PFSK-1 (cell line): ENCODE results near the gene ANXA3.

ENCODE experiments used
- POLR2AphosphoS5 ChIP-seq: IDR thresholded peaks from 2 replicates; pipeline ENCODE4 v1.6.1; 2012; ENCODE audit warnings: low read depth, mild to moderate bottlenecking, control low read depth, low read length, moderate library complexity
- SIN3A ChIP-seq: IDR thresholded peaks from 2 replicates; pipeline ENCODE4 v1.6.1; 2012; ENCODE audit warnings: mild to moderate bottlenecking, low read length, moderate library complexity, borderline replicate concordance; ENCODE audit not compliant: insufficient read depth
- TF ChIP-seq, protein P1 (sequence below), 2 experiments: IDR thresholded peaks; 2 replicates each; pipeline versions ENCODE4 v1.6.1 to v1.8.0; 2011 to 2012; ENCODE audit warnings: low read depth in 2 of 2, low read length in 2 of 2, control low read depth in 1 of 2, inconsistent platforms in 1 of 2, mild to moderate bottlenecking in 1 of 2, moderate library complexity in 1 of 2; ENCODE audit not compliant: insufficient read depth in 1 of 2

DNA sequence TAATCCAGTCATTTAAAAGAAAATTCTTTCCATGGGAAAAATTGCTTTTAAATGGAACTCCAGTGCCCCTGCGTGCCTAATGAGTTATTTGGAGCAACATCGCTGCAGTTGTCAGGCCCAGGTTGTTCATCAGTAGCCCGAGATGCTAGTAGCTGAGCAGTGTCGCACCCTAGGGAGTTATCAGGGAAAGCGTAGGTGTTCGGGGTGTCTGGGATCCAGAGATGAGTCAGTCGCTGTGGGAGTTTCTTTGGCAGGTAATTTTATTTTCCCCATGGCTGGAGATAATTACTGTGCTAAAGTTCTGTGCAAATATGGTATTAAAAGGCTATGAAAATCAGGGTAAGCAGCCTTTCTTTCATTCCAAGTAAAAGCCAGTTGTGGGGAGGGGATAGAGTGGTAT lies 49.4 kb downstream of the ANXA3 start:
- TF ChIP-seq POLR2AphosphoS5 = no peak
- TF ChIP-seq, protein P1, sequence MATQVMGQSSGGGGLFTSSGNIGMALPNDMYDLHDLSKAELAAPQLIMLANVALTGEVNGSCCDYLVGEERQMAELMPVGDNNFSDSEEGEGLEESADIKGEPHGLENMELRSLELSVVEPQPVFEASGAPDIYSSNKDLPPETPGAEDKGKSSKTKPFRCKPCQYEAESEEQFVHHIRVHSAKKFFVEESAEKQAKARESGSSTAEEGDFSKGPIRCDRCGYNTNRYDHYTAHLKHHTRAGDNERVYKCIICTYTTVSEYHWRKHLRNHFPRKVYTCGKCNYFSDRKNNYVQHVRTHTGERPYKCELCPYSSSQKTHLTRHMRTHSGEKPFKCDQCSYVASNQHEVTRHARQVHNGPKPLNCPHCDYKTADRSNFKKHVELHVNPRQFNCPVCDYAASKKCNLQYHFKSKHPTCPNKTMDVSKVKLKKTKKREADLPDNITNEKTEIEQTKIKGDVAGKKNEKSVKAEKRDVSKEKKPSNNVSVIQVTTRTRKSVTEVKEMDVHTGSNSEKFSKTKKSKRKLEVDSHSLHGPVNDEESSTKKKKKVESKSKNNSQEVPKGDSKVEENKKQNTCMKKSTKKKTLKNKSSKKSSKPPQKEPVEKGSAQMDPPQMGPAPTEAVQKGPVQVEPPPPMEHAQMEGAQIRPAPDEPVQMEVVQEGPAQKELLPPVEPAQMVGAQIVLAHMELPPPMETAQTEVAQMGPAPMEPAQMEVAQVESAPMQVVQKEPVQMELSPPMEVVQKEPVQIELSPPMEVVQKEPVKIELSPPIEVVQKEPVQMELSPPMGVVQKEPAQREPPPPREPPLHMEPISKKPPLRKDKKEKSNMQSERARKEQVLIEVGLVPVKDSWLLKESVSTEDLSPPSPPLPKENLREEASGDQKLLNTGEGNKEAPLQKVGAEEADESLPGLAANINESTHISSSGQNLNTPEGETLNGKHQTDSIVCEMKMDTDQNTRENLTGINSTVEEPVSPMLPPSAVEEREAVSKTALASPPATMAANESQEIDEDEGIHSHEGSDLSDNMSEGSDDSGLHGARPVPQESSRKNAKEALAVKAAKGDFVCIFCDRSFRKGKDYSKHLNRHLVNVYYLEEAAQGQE (IDR thresholded peaks at IDR 0.05; ENCODE audit: insufficient read depth in 1 of 2, low read depth in 2 of 2, low read length in 2 of 2) = no peak
- TF ChIP-seq SIN3A = no peak
